ENCODE results near the gene CPB1.

CPB1 gene

GRCh38 chr3:148820361-148821245 is 7.0 kb upstream of the CPB1 start:
- Histone ChIP-seq H3K27me3 (ENCODE audit: insufficient read depth, low read length, poor library complexity) (no peaks in the 10 kb centered on the region), H4K20me1 (ENCODE audit: insufficient read depth, low read length) (no peaks in the 10 kb centered on the region), H3K4me1 (ENCODE audit: insufficient read depth, low read length) (no peaks in the 10 kb centered on the region), H3K9me3 (ENCODE audit: insufficient read depth, low read length, severe bottlenecking) (no peaks in the 10 kb centered on the region), H3K9ac (ENCODE audit: low read depth, low read length) (no peak overlapping the region), H3K4me3 (ENCODE audit: low read depth in 1 of 2, low read length in 2 of 2) (no peak overlapping the region), H3K4me2 (ENCODE audit: insufficient read depth, low read length) (no peak overlapping the region), H3K79me2 (ENCODE audit: insufficient read depth, low read length) (no peaks in the 10 kb centered on the region), H3K36me3 (ENCODE audit: insufficient read depth, low read length) (no peaks in the 10 kb centered on the region), H2AFZ (ENCODE audit: low read depth, low read length) (no peak overlapping the region), H3K27ac (ENCODE audit: low read length) (no peak overlapping the region)
- DNase-seq = no peak
- no peak for TF ChIP-seq EZH2 (IDR thresholded peaks at IDR 0.05; ENCODE audit: borderline replicate concordance, low read depth, low read length, severe bottlenecking)
- no peak for ATAC-seq (ENCODE audit: insufficient read depth, low read depth)

- no peaks in the 10 kb centered on the region for H4K20me1 ChIP-seq (ENCODE audit: insufficient read depth, low read length)
- no peaks in the 10 kb centered on the region for H3K79me2 ChIP-seq (ENCODE audit: insufficient read depth, low read length)
- no peak for DNase-seq
- H3K9me3 ChIP-seq (ENCODE audit: insufficient read depth, low read length, severe bottlenecking) = no peaks in the 10 kb centered on the region
- no peaks in the 10 kb centered on the region for H3K27me3 ChIP-seq (ENCODE audit: insufficient read depth, low read length, poor library complexity)
- no peak overlapping the region for H3K27ac ChIP-seq (ENCODE audit: low read length)
- TF ChIP-seq, protein P1, sequence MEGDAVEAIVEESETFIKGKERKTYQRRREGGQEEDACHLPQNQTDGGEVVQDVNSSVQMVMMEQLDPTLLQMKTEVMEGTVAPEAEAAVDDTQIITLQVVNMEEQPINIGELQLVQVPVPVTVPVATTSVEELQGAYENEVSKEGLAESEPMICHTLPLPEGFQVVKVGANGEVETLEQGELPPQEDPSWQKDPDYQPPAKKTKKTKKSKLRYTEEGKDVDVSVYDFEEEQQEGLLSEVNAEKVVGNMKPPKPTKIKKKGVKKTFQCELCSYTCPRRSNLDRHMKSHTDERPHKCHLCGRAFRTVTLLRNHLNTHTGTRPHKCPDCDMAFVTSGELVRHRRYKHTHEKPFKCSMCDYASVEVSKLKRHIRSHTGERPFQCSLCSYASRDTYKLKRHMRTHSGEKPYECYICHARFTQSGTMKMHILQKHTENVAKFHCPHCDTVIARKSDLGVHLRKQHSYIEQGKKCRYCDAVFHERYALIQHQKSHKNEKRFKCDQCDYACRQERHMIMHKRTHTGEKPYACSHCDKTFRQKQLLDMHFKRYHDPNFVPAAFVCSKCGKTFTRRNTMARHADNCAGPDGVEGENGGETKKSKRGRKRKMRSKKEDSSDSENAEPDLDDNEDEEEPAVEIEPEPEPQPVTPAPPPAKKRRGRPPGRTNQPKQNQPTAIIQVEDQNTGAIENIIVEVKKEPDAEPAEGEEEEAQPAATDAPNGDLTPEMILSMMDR (IDR thresholded peaks at IDR 0.05; ENCODE audit: borderline replicate concordance, extremely low read depth, low read length, poor library complexity, severe bottlenecking) = no peak
- no peak for TF ChIP-seq EZH2 (IDR thresholded peaks at IDR 0.05; ENCODE audit: borderline replicate concordance, low read depth, low read length, severe bottlenecking)
- ATAC-seq (ENCODE audit: insufficient read depth, low read depth) = no peak
- no peak overlapping the region for H2AFZ ChIP-seq (ENCODE audit: low read depth, low read length)
- H3K4me1 ChIP-seq (ENCODE audit: insufficient read depth, low read length) = no peaks in the 10 kb centered on the region
- H3K9ac ChIP-seq (ENCODE audit: low read depth, low read length) = no peak overlapping the region
- no peak overlapping the region for H3K4me2 ChIP-seq (ENCODE audit: insufficient read depth, low read length)
- no peak overlapping the region for H3K4me3 ChIP-seq (ENCODE audit: low read depth in 1 of 2, low read length in 2 of 2)
- H3K36me3 ChIP-seq (ENCODE audit: insufficient read depth, low read length) = no peaks in the 10 kb centered on the region
Measured at GRCh38 chr3:148823026-148823425, 4.6 kb upstream of the CPB1 start.

GRCh38 chr3:148825476-148825875 is 2.1 kb upstream of the CPB1 start:
- H3K27me3 ChIP-seq (ENCODE audit: insufficient read depth, low read length, poor library complexity) = no peaks in the 10 kb centered on the region
- H3K4me1 ChIP-seq (ENCODE audit: insufficient read depth, low read length) = no peaks in the 10 kb centered on the region
- no peaks in the 10 kb centered on the region for H3K36me3 ChIP-seq (ENCODE audit: insufficient read depth, low read length)
- no peak overlapping the region for H3K4me2 ChIP-seq (ENCODE audit: insufficient read depth, low read length)
- no peaks in the 10 kb centered on the region for H4K20me1 ChIP-seq (ENCODE audit: insufficient read depth, low read length)
- TF ChIP-seq EZH2 (IDR thresholded peaks at IDR 0.05; ENCODE audit: borderline replicate concordance, low read depth, low read length, severe bottlenecking) = no peak
- TF ChIP-seq, protein P1 (IDR thresholded peaks at IDR 0.05; ENCODE audit: borderline replicate concordance, extremely low read depth, low read length, poor library complexity, severe bottlenecking) = no peak
- ATAC-seq (ENCODE audit: insufficient read depth, low read depth) = no peak
- no peak for DNase-seq
- no peak overlapping the region for H3K4me3 ChIP-seq (ENCODE audit: low read depth in 1 of 2, low read length in 2 of 2)
- H2AFZ ChIP-seq (ENCODE audit: low read depth, low read length) = no peak overlapping the region
- no peaks in the 10 kb centered on the region for H3K79me2 ChIP-seq (ENCODE audit: insufficient read depth, low read length)
- no peak overlapping the region for H3K27ac ChIP-seq (ENCODE audit: low read length)
- H3K9ac ChIP-seq (ENCODE audit: low read depth, low read length) = no peak overlapping the region
- H3K9me3 ChIP-seq (ENCODE audit: insufficient read depth, low read length, severe bottlenecking) = no peaks in the 10 kb centered on the region

GRCh38 chr3:148828136-148828690 is 602 bp downstream of the CPB1 start:
- Histone ChIP-seq H3K27ac (ENCODE audit: low read length) (no peak overlapping the region), H3K4me2 (ENCODE audit: insufficient read depth, low read length) (no peak overlapping the region), H3K4me3 (ENCODE audit: low read depth in 1 of 2, low read length in 2 of 2) (no peak overlapping the region), H3K4me1 (ENCODE audit: insufficient read depth, low read length) (no peaks in the 10 kb centered on the region), H3K79me2 (ENCODE audit: insufficient read depth, low read length) (no peaks in the 10 kb centered on the region), H3K36me3 (ENCODE audit: insufficient read depth, low read length) (no peaks in the 10 kb centered on the region), H2AFZ (ENCODE audit: low read depth, low read length) (no peak overlapping the region), H3K9me3 (ENCODE audit: insufficient read depth, low read length, severe bottlenecking) (no peaks in the 10 kb centered on the region), H4K20me1 (ENCODE audit: insufficient read depth, low read length) (no peaks in the 10 kb centered on the region), H3K27me3 (ENCODE audit: insufficient read depth, low read length, poor library complexity) (no peaks in the 10 kb centered on the region), H3K9ac (ENCODE audit: low read depth, low read length) (no peak overlapping the region)
- TF ChIP-seq, protein P1 (IDR thresholded peaks at IDR 0.05; ENCODE audit: borderline replicate concordance, extremely low read depth, low read length, poor library complexity, severe bottlenecking) = no peak
- TF ChIP-seq EZH2 (IDR thresholded peaks at IDR 0.05; ENCODE audit: borderline replicate concordance, low read depth, low read length, severe bottlenecking) = no peak
- no peak for DNase-seq
- no peak for ATAC-seq (ENCODE audit: insufficient read depth, low read depth)

Data from DND-41 (cell line).